ENCODE measurements around the gene ADAMTS12. TPM values are rescaled to one million over a fixed set of nuclear protein-coding genes. Genes with fewer than 3 reads are reported as not detected.
"Not testable (repeated sequence)": the region's sequence is repeated elsewhere in the genome, so short reads cannot be mapped to it uniquely, and the experiment has no call there.

The ADAMTS12 gene
- total and polyA plus RNA-seq, 2 donors (not counting 1 experiment from before 2014, with no cell fraction given), result 10.7 to 44.8 TPM

- Histone ChIP-seq H3K79me2 (ENCODE audit: control insufficient read depth, insufficient read depth, low read length) (no peaks in the 10 kb centered on the region), H3K4me3 (replicated peaks in 1 of 4; ENCODE audit: control extremely low read depth in 1 of 4, insufficient read depth in 1 of 4, low read depth in 3 of 4, low read length in 4 of 4) (no peak overlapping the region), H4K20me1 (ENCODE audit: control insufficient read depth, extremely low read depth, insufficient read depth, low read length) (no peaks in the 10 kb centered on the region), H3K4me1 (ENCODE audit: control insufficient read depth, extremely low read depth, insufficient read depth, low read length) (no peaks in the 10 kb centered on the region), H3K4me2 (ENCODE audit: extremely low read depth, insufficient read depth, low read length) (no peak overlapping the region), H3K27ac (ENCODE audit: insufficient read depth, low read length) (no peak overlapping the region), H3K36me3 (ENCODE audit: control insufficient read depth, insufficient read depth, low read length) (no peaks in the 10 kb centered on the region), H2AFZ (ENCODE audit: low read length) (no peak overlapping the region), H3K9ac (ENCODE audit: insufficient read depth, low read length) (no peak overlapping the region), H3K27me3 (ENCODE audit: control insufficient read depth, insufficient read depth, low read length) (no peaks in the 10 kb centered on the region), H3K9me3 (ENCODE audit: control insufficient read depth, insufficient read depth, low read depth, low read length) (no peaks in the 10 kb centered on the region)
- DNase-seq (ENCODE audit: low read depth in 2 of 2), result no peak
- no peak for TF ChIP-seq CTCF (conservative IDR thresholded peaks at IDR 0.05 in 1 of 2, IDR thresholded peaks at IDR 0.05 in 1 of 2; ENCODE audit: low read depth in 1 of 2, low read length in 2 of 2)
- no peak for TF ChIP-seq EZH2 (IDR thresholded peaks at IDR 0.05; ENCODE audit: low read length, missing control alignments)
Observed at GRCh38 chr5:33927685-33928084, 35.9 kb upstream of the ADAMTS12 start.

- Histone ChIP-seq H3K9ac (ENCODE audit: insufficient read depth, low read length) (no peak overlapping the region), H3K27ac (ENCODE audit: insufficient read depth, low read length) (no peak overlapping the region), H3K36me3 (ENCODE audit: control insufficient read depth, insufficient read depth, low read length) (no peaks in the 10 kb centered on the region), H4K20me1 (ENCODE audit: control insufficient read depth, extremely low read depth, insufficient read depth, low read length) (no peaks in the 10 kb centered on the region), H3K4me1 (ENCODE audit: control insufficient read depth, extremely low read depth, insufficient read depth, low read length) (no peaks in the 10 kb centered on the region), H3K4me2 (ENCODE audit: extremely low read depth, insufficient read depth, low read length) (no peak overlapping the region), H2AFZ (ENCODE audit: low read length) (no peak overlapping the region), H3K4me3 (replicated peaks in 1 of 4; ENCODE audit: control extremely low read depth in 1 of 4, insufficient read depth in 1 of 4, low read depth in 3 of 4, low read length in 4 of 4) (no peak overlapping the region), H3K27me3 (ENCODE audit: control insufficient read depth, insufficient read depth, low read length) (no peaks in the 10 kb centered on the region), H3K79me2 (ENCODE audit: control insufficient read depth, insufficient read depth, low read length) (no peaks in the 10 kb centered on the region), H3K9me3 (ENCODE audit: control insufficient read depth, insufficient read depth, low read depth, low read length) (no peaks in the 10 kb centered on the region)
- no peak for TF ChIP-seq CTCF (conservative IDR thresholded peaks at IDR 0.05 in 1 of 2, IDR thresholded peaks at IDR 0.05 in 1 of 2; ENCODE audit: low read depth in 1 of 2, low read length in 2 of 2)
- TF ChIP-seq EZH2 (IDR thresholded peaks at IDR 0.05; ENCODE audit: low read length, missing control alignments), result no peak
- DNase-seq (ENCODE audit: low read depth in 2 of 2), result no peak
Observed at GRCh38 chr5:33925278-33925677, 33.5 kb upstream of the ADAMTS12 start.

GRCh38 chr5:33921002-33921401 is 29.2 kb upstream of the ADAMTS12 start:
- DNase-seq (ENCODE audit: low read depth in 2 of 2), result no peak
- no peaks in the 10 kb centered on the region for H4K20me1 ChIP-seq (ENCODE audit: control insufficient read depth, extremely low read depth, insufficient read depth, low read length)
- no peak overlapping the region for H2AFZ ChIP-seq (ENCODE audit: low read length)
- no peaks in the 10 kb centered on the region for H3K9me3 ChIP-seq (ENCODE audit: control insufficient read depth, insufficient read depth, low read depth, low read length)
- no peak overlapping the region for H3K9ac ChIP-seq (ENCODE audit: insufficient read depth, low read length)
- no peak overlapping the region for H3K4me2 ChIP-seq (ENCODE audit: extremely low read depth, insufficient read depth, low read length)
- H3K4me1 ChIP-seq (ENCODE audit: control insufficient read depth, extremely low read depth, insufficient read depth, low read length), result no peaks in the 10 kb centered on the region
- H3K36me3 ChIP-seq (ENCODE audit: control insufficient read depth, insufficient read depth, low read length), result no peaks in the 10 kb centered on the region
- H3K79me2 ChIP-seq (ENCODE audit: control insufficient read depth, insufficient read depth, low read length), result no peaks in the 10 kb centered on the region
- H3K4me3 ChIP-seq (replicated peaks in 1 of 4; ENCODE audit: control extremely low read depth in 1 of 4, insufficient read depth in 1 of 4, low read depth in 3 of 4, low read length in 4 of 4), result no peak overlapping the region
- H3K27ac ChIP-seq (ENCODE audit: insufficient read depth, low read length), result no peak overlapping the region
- H3K27me3 ChIP-seq (ENCODE audit: control insufficient read depth, insufficient read depth, low read length), result peaks cover 3% of the 10 kb centered on the region
- TF ChIP-seq CTCF (conservative IDR thresholded peaks at IDR 0.05 in 1 of 2, IDR thresholded peaks at IDR 0.05 in 1 of 2; ENCODE audit: low read depth in 1 of 2, low read length in 2 of 2) (no peak), EZH2 (IDR thresholded peaks at IDR 0.05; ENCODE audit: low read length, missing control alignments) (no peak)

- H3K4me3 ChIP-seq (replicated peaks in 1 of 4; ENCODE audit: control extremely low read depth in 1 of 4, insufficient read depth in 1 of 4, low read depth in 3 of 4, low read length in 4 of 4); H3K9ac ChIP-seq (ENCODE audit: insufficient read depth, low read length); H2AFZ ChIP-seq (ENCODE audit: low read length); DNase-seq (ENCODE audit: low read depth in 2 of 2); H3K79me2 ChIP-seq (ENCODE audit: control insufficient read depth, insufficient read depth, low read length); H3K4me1 ChIP-seq (ENCODE audit: control insufficient read depth, extremely low read depth, insufficient read depth, low read length); H4K20me1 ChIP-seq (ENCODE audit: control insufficient read depth, extremely low read depth, insufficient read depth, low read length); H3K36me3 ChIP-seq (ENCODE audit: control insufficient read depth, insufficient read depth, low read length); H3K4me2 ChIP-seq (ENCODE audit: extremely low read depth, insufficient read depth, low read length); H3K9me3 ChIP-seq (ENCODE audit: control insufficient read depth, insufficient read depth, low read depth, low read length); H3K27ac ChIP-seq (ENCODE audit: insufficient read depth, low read length); H3K27me3 ChIP-seq (ENCODE audit: control insufficient read depth, insufficient read depth, low read length): not testable (repeated sequence)
Observed at GRCh38 chr5:33914844-33915243, 23.1 kb upstream of the ADAMTS12 start.

- H3K4me2 ChIP-seq (ENCODE audit: extremely low read depth, insufficient read depth, low read length); H3K9ac ChIP-seq (ENCODE audit: insufficient read depth, low read length); H3K4me3 ChIP-seq (replicated peaks in 1 of 4; ENCODE audit: control extremely low read depth in 1 of 4, insufficient read depth in 1 of 4, low read depth in 3 of 4, low read length in 4 of 4); H2AFZ ChIP-seq (ENCODE audit: low read length); H3K27ac ChIP-seq (ENCODE audit: insufficient read depth, low read length); H3K79me2 ChIP-seq (ENCODE audit: control insufficient read depth, insufficient read depth, low read length); H3K27me3 ChIP-seq (ENCODE audit: control insufficient read depth, insufficient read depth, low read length); H4K20me1 ChIP-seq (ENCODE audit: control insufficient read depth, extremely low read depth, insufficient read depth, low read length); H3K9me3 ChIP-seq (ENCODE audit: control insufficient read depth, insufficient read depth, low read depth, low read length); H3K4me1 ChIP-seq (ENCODE audit: control insufficient read depth, extremely low read depth, insufficient read depth, low read length); H3K36me3 ChIP-seq (ENCODE audit: control insufficient read depth, insufficient read depth, low read length): not testable (repeated sequence)
- peak; percentile 6 to 13 for DNase-seq (ENCODE audit: low read depth in 2 of 2)
Observed at GRCh38 chr5:33906248-33906647, 14.5 kb upstream of the ADAMTS12 start.
